NK-92 treated with Interleukin-12 subunit alpha and Interleukin-12 subunit beta, amount 100 ng/mL, for 24 hours (cell line): Measurements from ENCODE around the gene SLC34A1.
"Not testable (repeated sequence)": the region's sequence is repeated elsewhere in the genome, so short reads cannot be mapped to it uniquely, and the experiment has no call there.

Source experiments
- DNase-seq: peaks from one replicate; lab custom pipeline; 2025; lab: John Stamatoyannopoulos, UW

The SLC34A1 gene

DNA sequence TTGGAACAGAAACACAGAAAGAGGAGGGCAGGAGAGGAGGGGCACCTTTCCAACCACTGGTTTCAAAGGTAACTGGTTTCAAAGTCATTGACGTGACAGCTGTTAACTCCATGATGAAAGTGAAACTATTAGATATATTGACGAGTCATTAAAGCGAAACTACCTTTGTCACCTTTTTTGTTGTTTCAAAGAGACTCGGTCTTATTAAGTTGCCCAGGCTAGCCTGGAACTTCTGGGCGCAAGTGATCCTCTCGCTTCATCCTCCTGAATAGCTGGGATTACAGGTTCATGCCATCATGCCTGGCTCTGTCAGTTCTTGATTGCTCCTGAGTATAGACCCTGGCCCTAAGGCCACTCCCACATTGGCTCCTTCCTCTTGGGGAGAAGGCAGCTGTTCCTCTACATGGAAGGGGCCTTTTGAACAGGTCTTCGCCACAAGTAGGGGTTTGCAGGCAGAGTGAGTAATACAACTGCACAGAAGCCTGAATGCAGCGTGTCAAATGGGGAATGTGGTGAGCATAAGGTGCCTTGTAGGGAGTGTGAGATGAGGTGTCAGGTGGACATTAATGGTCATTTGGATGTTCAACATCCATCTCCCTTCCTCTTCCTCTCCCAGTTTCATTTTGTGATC lies 28.5 kb downstream of the SLC34A1 start:
- DNase-seq, result peak; percentile 35

DNA sequence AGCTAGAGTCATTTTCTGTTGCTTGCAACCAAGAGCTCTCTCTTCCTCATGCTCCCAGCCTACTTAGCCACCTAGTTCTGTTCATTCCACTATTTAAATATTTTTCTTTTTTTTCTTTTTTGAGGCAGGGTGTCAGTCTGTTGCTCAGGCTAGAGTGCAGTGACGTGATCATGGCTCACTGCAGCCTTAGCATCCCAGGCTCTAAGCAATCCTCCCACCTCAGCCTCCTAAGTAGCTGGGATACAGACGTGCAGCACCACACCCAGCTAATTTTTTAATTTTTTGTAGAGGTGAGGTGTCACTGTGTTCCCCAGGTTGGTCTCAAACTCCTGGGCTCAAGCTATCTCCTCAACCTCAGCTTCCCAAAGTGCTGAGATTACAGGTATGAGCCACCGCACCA lies 30.2 kb downstream of the SLC34A1 start:
- DNase-seq, result no peak

DNA sequence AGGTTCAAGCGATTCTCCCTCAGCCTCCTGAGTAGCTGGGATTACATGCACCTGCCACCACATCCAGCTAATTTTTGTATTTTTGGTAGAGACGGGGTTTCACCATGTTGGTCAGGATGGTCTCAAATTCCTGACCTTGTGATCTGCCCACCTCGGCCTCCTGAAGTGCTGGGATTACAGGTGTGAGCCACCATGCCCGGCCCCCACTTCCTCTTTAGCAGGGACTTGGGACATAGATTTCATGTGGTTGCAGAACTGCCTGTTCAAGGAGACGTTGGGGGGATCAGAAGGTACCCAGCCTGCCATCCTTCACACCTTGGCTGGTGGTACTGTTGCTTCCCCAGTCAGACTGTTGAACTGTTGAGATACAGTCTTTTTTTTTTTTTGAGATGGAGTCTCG lies 32.8 kb downstream of the SLC34A1 start:
- not testable (repeated sequence) for DNase-seq

DNA sequence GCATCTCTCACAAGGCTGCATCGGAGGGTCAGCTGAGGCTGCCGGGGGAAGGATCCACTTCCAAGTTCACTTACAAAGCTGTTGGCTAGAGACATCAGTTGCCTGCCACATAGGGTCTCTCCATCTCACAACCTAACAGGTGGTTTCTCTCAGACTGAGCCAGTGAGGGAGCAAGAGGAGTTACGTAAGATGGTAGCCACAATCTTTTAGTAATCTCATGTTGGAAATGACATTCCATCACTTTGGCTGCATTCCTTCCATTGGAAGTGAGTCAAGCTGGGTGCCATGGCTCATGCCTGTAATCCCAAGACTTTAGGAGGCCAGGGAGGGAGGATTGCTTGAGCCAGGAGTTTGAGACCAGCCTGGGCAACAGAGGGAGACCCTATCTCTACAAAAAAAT lies 34.8 kb downstream of the SLC34A1 start:
- no peak for DNase-seq

- DNase-seq, result not testable (repeated sequence)
Measured at GRCh38 chr5:177420472-177420871, 36.2 kb downstream of the SLC34A1 start.

DNA sequence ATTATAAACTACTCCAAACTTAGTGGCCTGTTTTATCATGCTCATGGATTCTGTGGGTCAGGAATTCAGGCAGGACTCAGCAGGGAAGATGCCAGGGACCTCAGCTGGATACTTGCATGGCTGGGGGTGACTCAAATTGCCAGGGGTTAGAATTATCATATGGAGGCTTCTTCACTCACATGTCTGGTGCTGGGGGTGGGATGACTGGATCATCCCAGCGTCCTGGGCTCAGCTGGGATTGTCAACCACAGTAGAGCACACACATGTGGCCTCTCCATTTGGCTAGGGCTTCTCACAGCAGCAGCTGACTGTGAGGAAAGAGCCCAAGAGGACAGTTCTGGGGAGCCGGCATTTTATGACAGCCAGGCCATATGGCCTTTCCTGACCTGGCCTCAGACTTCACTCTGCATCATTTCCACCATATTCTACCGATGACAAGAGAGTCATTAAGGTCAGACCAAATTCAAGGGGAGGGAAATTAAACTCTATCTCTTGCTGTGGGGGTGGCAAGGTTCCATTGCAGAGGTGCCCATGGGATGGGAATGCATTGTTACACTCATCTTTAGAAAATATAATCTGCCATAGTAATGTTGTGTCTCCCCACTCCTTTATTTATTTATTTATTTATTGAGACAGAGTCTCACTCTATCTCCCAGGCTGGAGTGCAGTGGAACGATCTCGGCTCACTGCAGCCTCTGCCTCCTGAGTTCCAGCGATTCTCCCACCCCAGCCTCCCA lies 37.0 kb downstream of the SLC34A1 start:
- DNase-seq, result no peak

DNA sequence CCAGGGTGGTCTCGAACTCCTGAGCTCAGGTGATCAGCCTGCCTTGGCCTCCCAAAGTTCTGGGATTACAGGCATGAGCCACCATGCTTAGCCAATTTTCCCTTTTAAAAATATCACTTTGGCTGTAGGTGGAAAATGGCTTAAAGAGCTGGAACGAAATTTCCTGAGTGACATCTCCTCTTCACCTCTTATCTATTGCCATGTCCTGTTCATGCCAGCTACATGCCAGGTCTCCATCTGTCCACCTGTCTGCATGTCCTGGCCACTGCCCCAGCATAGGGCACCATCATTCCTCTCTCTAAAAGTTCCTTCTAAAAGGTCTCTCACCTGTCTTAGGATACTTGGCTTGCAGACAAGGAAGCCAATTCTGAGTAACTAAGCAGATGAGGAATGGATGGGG lies 39.4 kb downstream of the SLC34A1 start:
- no peak for DNase-seq

DNA sequence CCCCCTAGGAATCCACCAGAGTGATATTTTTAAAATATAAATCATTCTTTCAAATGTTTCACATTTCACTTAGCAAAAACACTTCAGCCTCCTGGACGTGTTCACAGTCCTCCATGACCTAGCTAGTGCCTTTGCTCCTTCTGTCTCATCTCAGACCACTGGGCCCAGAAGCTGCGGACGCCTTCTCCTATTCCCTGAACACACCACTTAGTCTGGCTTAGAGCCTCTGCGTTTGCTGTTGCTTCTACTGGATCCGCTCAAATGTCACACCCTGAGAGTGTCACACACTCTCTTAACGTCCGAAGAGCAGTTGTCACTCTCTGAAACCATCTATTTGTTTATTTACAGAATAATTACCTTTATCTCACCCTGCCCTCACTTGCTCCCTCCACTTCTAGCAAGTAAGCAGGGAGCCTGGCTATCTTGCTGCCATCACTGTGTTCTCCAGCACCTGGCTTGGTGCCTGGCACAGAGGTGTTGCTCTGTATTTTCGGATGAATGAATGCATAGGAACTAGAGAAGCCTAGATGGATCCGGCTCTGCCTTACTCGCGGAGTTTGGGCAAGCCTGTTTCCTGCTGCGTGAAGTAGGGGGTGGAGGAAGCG lies 41.1 kb downstream of the SLC34A1 start:
- DNase-seq, result no peak

- DNase-seq, result peak; percentile 99
Measured at GRCh38 chr5:177425801-177426565, 41.7 kb downstream of the SLC34A1 start.

DNA sequence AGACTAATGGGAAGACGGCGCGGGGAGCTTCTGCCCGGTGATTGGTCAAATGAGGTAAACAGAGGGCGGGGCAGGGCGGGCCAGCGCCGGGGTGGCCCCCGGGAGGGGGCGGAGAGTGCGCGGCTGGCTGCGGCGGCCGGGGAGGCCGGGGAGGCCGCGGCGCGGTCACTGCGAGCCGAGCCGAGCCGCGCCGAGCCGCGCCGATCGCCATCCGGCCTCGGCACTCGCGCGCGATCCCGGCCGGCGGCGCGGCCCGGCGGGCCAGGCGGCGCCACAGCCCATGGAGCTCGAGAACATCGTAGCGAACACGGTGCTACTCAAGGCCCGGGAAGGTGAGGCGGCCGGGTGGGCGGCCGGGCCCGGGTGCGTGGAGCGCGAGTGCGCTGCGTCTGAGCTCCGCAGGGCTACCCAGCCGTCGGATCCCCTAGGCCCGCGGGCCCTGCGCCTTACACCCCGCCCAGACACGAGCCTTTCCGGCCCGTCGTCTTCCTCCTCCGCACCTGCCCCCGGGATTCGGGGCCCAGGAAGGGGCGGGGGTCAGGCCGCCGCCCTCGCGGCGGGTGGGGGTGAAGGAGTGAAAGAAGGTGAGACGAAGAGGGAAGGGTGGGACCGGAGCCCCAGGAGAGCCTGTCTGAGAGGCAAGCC lies 42.5 kb downstream of the SLC34A1 start, which contains the start of gene GRK6:
TSS of gene GRK6 (plus strand) at position 111 of the 645 bp plus-strand sequence. CDS start at position 281, 170 bp downstream.
- DNase-seq, result peak; percentile 49

- peak; percentile 29 for DNase-seq
Measured at GRCh38 chr5:177427211-177427822, 43.1 kb downstream of the SLC34A1 start.

DNA sequence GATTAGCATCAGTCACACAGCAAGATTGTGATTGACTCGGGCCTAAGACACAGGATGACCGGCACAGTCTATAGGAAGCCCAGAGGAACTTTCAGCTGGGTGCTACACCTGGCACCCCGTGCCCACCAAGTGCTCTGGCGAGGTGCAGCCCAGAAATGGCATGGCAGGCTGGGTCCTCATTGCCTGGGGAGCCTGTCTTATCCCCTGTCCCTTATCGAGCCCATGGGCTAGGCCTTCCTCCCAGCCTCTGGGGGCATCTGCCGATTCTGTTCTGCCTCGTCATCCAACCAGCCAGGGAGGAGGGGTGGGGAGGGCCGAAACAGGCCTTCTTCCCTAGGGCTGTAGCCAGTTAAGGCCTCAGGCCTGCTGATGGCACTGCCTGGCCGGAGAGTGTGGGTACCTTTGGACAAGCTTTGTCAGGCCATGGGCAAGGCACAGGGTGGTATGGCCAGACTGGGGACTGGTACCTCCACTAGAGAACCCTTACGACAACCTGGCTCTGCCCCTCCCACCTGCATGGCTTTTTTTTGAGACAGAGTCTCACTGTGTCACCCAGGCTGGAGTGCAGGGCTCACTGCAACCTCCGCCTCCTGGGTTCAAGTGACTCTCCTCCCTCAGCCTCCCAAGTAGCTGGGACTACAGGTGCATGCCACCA lies 43.8 kb downstream of the SLC34A1 start:
- DNase-seq, result peak; percentile 41

- no peak for DNase-seq
Measured at GRCh38 chr5:177428574-177429217, 44.5 kb downstream of the SLC34A1 start.

GRCh38 chr5:177429248-177430040 lies 45.2 kb downstream of the SLC34A1 start:
- peak; percentile 82 for DNase-seq

GRCh38 chr5:177430140-177430951 lies 46.1 kb downstream of the SLC34A1 start:
- no peak for DNase-seq

DNA sequence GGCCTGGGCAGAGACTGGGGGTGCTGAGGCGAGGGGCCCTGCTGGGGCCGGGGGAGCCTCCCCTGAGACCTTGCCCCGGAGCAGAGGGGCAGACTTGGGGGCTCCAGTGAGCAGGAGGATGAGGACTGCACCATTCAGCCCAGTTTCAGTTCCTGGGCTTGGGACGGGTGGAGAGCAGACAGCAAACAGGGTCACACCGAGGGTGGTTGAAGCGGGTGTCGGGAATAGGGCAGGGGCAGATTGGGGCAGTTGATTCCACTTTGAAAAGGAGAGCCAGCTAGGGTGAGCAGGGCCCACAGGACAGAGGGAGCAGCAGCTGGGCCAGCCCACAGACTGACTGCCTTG lies 46.7 kb downstream of the SLC34A1 start:
- no peak for DNase-seq

DNA sequence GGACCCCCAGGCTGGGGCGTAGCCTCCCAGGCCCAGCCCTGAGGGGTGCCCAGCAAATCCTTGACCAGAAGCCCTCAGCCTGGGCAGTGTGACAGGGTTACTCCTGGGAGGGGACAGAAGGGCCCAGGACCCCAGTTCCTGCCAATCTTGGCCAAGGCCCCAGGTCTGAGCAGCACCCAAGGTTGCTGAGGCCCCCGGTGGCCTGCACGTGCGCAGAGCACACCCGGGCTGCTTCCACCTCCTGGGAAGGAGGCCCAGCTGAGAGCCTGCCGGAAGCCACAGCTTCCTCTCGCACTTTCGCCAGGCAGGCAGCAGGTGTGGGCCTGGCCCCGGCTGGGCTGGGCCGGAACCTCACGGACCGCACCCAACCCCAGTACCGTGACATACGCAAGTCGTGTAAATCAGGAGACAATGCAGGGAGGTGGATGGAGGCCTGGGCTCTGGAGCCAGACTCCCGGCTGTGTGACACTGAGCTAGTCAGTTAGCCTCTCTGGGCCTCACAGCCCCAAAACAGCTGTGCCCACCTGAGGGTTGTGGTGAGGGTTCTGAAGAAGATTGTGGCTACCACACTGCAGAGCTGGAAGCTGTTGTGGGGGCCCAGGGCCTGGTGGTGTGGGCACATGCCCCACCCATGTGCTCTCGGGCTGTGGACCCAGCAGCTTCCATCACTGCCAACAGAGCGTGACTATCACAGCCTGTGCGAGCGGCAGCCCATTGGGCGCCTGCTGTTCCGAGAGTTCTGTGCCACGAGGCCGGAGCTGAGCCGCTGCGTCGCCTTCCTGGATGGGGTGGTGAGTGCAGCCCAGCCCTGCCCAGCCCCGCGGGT lies 47.3 kb downstream of the SLC34A1 start:
- peak; percentile 52 for DNase-seq
